Colonic mucosa (tissue), 4 donors: ENCODE results near the gene PIP5K1C. TPM values are rescaled to one million over a fixed set of nuclear protein-coding genes. Genes with fewer than 3 reads are reported as not detected.
"Not testable (repeated sequence)": the region's sequence is repeated elsewhere in the genome, so short reads cannot be mapped to it uniquely, and the experiment has no call there.

Experiments used
- DNase-seq: peaks from one replicate; pipeline ENCODE4 v3.0.0-alpha.2; 2020
- H3K27ac ChIP-seq: fragments of 200-600 bp; one replicate; pipeline ENCODE4 v1.8.0; 2021
- H3K27me3 ChIP-seq: fragments of 200-600 bp; one replicate; pipeline ENCODE4 v1.8.0; 2021
- H3K36me3 ChIP-seq: fragments of 200-600 bp; one replicate; pipeline ENCODE4 v1.8.0; 2021
- H3K4me1 ChIP-seq: fragments of 200-600 bp; one replicate; pipeline ENCODE4 v1.8.0; 2021; ENCODE audit warnings: mild to moderate bottlenecking
- H3K4me3 ChIP-seq: fragments of 200-600 bp; one replicate; pipeline ENCODE4 v1.8.0; 2021
- H3K9ac ChIP-seq, 2 donors: one replicate each; pipeline ENCODE4 v1.7.0; 2013; ENCODE audit warnings: control low read depth in 2 of 2, low read depth in 2 of 2, low read length in 2 of 2
- H3K9me3 ChIP-seq: fragments of 200-600 bp; one replicate; pipeline ENCODE4 v1.8.0; 2021
- intact Hi-C: fragments of 100-400 bp; cut with DNase I; formaldehyde crosslinking; loops from one replicate; pipeline ENCODE4 v1.14.1; 2022
- total RNA-seq, 2 donors: library from RNA; stranded (reverse); fragmentation: NEBNext Ultra II Directional in 1 of 2; extraction: Animal tissue kit (Norgen Biotek cat#: 25700) in 1 of 2; gene quantifications; one replicate each; pipeline ENCODE4 v1.2.1, GENCODE V29; 2021
- TF ChIP-seq, protein P1 (sequence below): fragments of 200-600 bp; IDR thresholded peaks from one replicate; pipeline ENCODE4 v1.8.0; 2022; ENCODE audit warnings: antibody characterized with exemption, mild to moderate bottlenecking
- donor health status: healthy.
- donor health status: DM: no; HTN: no; CAD: no.
- donor health status: DM: no; HTN: no; CAD: no.

Gene PIP5K1C
- total RNA-seq, 2 donors from 2014 or later, result 22.8 to 31.2 TPM

DNA sequence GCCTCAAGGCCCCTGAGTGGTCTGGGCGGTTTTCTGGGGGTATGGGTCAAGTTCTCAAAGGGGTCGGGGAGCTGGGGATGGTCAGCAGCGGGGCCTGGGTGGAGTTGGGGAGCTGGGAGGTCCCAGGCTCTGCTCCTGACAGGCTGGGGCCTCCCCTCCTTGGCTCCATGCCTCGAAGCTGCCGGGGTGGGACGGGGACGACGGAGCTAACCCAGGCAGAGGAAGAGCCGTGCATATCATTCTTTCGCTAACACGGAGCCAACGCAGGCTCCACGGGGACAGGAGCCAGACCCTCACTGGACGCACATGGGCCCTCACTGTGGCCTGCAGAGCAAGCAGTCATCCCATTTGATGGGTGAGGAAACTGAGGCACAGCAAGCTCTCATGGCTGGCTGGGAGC, 47.8 kb downstream of the PIP5K1C start:
- H3K27ac ChIP-seq, result no peak overlapping the region
- no peaks in the 10 kb centered on the region for H3K36me3 ChIP-seq
- H3K4me3 ChIP-seq, result no peak overlapping the region
- no peaks in the 10 kb centered on the region for H3K9me3 ChIP-seq
- H3K27me3 ChIP-seq, result no peaks in the 10 kb centered on the region
- no peaks in the 10 kb centered on the region for H3K4me1 ChIP-seq
- TF ChIP-seq, protein P1, sequence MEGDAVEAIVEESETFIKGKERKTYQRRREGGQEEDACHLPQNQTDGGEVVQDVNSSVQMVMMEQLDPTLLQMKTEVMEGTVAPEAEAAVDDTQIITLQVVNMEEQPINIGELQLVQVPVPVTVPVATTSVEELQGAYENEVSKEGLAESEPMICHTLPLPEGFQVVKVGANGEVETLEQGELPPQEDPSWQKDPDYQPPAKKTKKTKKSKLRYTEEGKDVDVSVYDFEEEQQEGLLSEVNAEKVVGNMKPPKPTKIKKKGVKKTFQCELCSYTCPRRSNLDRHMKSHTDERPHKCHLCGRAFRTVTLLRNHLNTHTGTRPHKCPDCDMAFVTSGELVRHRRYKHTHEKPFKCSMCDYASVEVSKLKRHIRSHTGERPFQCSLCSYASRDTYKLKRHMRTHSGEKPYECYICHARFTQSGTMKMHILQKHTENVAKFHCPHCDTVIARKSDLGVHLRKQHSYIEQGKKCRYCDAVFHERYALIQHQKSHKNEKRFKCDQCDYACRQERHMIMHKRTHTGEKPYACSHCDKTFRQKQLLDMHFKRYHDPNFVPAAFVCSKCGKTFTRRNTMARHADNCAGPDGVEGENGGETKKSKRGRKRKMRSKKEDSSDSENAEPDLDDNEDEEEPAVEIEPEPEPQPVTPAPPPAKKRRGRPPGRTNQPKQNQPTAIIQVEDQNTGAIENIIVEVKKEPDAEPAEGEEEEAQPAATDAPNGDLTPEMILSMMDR, result no peak
- no peak overlapping the region for H3K9ac ChIP-seq
- DNase-seq, result no peak
- intact Hi-C loops, result no loop called here

DNA sequence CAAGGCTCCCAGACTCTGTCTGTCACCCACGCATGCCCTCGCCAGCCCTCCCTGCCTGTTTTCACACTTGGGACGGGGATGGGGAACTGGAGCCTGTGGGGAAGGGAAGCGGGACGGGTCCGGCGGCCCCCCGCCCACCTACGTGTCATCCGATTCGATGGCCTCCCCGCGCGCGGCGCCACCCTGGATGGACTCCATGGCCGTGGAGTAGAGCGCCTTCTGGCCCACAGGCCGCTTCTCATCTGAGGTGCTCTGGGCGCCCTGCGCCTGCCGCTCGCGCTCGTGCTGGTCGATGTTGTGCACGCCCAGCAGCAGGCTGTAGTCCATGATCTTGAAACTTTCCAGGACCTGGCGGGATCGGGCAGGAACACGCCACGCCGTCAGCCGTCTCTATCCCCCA, 48.6 kb downstream of the PIP5K1C start:
- H3K9me3 ChIP-seq, result no peaks in the 10 kb centered on the region
- DNase-seq, result no peak
- no peak overlapping the region for H3K9ac ChIP-seq
- no peak overlapping the region for H3K27ac ChIP-seq
- no peaks in the 10 kb centered on the region for H3K36me3 ChIP-seq
- H3K4me1 ChIP-seq, result no peaks in the 10 kb centered on the region
- TF ChIP-seq, protein P1, result no peak
- H3K4me3 ChIP-seq, result no peak overlapping the region
- no peaks in the 10 kb centered on the region for H3K27me3 ChIP-seq
- intact Hi-C loops, result no loop called here

DNA sequence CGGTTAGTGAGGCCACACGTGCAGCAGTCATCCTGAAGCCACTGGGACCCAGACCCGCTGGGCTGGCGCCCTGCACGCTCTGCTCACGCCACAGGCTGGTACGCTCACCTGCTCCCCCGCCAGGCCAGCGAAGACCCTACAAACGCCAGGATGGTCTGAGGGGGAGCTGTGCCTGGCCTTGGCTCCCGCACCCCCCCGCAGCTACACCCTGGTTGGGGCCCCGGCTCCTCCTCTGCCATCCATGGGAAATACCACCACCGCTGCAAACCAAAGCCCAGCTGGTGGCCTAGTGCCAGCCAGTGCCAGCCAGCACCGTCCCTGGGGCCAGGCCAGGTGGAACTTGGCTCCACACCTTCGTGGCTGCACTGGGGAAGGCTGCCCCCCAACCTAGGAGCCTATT, 50.4 kb downstream of the PIP5K1C start:
- Histone ChIP-seq H3K27me3 (no peaks in the 10 kb centered on the region), H3K36me3 (no peaks in the 10 kb centered on the region), H3K4me1 (no peaks in the 10 kb centered on the region), H3K9me3 (no peaks in the 10 kb centered on the region), H3K4me3 (no peak overlapping the region), H3K27ac (no peak overlapping the region), H3K9ac (no peak overlapping the region)
- TF ChIP-seq, protein P1, result no peak
- no peak for DNase-seq
- intact Hi-C loops, result no loop called here

DNA sequence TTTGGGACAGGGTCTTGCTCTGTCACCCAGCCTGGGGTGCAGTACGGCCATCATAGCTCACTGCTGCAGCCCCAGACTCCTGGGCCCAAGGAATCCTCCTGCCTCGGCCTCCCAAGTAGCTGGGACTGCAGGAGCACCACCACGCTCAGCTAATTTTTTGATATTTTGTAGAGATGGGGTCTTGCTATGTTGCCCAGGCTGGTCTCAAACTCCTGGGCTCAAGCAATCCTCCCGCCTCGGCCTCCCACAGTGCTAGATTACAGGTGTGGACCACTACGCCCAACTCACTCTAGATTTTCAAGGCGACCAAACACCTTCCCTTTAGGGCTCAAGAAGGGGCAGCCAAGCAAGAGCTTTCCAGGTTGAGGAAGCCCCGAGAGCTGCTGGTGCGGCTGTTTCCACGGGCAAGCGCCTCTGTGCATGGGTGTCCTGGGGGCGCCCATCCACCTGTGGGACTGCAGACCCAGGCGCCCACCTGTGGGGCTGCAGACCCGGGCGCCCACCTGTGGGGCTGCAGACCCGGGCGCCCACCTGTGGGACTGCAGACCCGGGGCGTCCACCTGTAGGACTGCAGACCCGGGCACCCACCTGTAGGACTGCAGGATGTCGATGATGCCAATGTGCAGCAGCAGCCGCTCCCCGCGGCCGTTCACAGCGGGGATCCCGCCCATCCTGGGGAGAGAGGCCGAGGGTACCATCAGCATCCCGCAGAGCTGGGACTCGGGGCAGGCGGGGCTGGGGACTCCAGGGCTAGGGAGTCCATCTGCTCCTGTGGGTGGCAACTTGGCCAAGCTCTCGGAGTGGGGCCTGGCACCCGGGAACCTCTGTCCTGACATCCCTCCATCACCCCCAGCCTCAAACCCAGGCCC, 52.0 kb downstream of the PIP5K1C start:
- DNase-seq, result no peak
- H3K9me3 ChIP-seq, result no peaks in the 10 kb centered on the region
- no peak overlapping the region for H3K9ac ChIP-seq
- H3K27ac ChIP-seq, result no peak overlapping the region
- H3K36me3 ChIP-seq, result no peaks in the 10 kb centered on the region
- intact Hi-C loops, result no loop called here
- H3K4me1 ChIP-seq, result no peaks in the 10 kb centered on the region
- TF ChIP-seq, protein P1, result no peak
- H3K27me3 ChIP-seq, result no peaks in the 10 kb centered on the region
- H3K4me3 ChIP-seq, result no peak overlapping the region

DNA sequence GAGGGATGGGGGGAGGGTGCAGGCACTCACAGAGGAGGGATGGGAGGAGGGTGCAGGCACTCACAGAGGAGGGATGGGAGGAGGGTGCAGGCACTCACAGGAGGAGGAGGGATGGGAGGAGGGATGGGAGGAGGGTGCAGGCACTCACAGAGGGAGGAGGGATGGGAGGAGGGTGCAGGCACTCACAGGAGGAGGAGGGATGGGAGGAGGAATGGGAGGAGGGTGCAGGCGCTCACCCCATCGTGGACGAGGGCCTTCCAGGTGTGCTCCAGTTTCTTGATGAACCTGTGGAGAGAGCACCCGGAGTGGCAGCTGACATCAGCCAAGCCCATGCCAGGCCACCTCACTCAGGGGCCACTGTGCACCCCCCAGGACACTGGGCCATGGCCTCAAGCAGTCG, 53.2 kb downstream of the PIP5K1C start:
- intact Hi-C loops, DNase-seq, H3K9me3 ChIP-seq, H3K9ac ChIP-seq, H3K27me3 ChIP-seq, H3K4me3 ChIP-seq, H3K27ac ChIP-seq, H3K36me3 ChIP-seq, H3K4me1 ChIP-seq: not testable (repeated sequence)

DNA sequence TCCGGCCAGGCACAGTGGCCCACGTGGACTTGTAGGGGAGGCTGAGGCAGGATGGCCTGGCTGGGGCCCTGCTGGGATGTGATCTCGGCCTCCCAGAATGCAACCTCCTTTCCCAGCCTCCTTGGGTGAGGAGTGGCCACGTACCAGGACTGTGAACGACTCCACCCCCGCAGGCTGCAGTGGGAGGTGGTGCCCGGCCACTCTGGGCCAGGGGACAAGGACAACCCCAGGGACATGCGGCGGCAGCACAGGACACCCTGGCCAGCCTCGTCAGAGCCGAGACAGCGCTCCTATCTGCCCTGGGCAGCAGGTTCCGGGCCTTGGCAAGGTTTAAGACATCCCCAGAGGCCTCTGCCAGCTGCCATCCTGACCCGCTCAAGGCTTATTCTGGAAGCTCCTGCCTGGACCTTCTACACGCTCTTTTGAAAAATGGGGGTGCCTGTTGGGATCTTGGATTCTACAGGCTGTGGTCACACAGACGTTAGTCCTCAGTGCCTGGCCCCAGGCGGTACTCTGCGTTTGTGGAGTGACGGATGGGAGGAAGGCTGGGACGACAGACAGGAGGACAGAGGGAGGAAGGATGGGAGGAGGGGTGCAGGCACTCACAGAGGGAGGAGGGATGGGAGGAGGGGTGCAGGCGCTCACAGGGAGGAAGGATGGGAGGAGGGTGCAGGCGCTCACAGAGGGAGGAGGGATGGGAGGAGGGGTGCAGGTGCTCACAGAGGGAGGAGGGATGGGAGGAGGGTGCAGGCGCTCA, 53.8 kb downstream of the PIP5K1C start:
- no peaks in the 10 kb centered on the region for H3K9me3 ChIP-seq
- no peak overlapping the region for H3K9ac ChIP-seq
- H3K4me3 ChIP-seq, result no peak overlapping the region
- H3K27me3 ChIP-seq, result no peaks in the 10 kb centered on the region
- no peaks in the 10 kb centered on the region for H3K4me1 ChIP-seq
- TF ChIP-seq, protein P1, result no peak
- DNase-seq, result no peak
- intact Hi-C loops, result no loop called here
- no peak overlapping the region for H3K27ac ChIP-seq
- H3K36me3 ChIP-seq, result no peaks in the 10 kb centered on the region
